GM19438 (cell line): ENCODE results near the gene NUDT3.
A peak's percentile ranks its signal among the peaks of the same experiment; 100 is the strongest.
"Not testable (repeated sequence)": the region's sequence is repeated elsewhere in the genome, so short reads cannot be mapped to it uniquely, and the experiment has no call there.

Experiments
- ATAC-seq: cut with Tn5 transposase; IDR thresholded peaks from one replicate; pipeline ENCODE4 v1.9.1; 2021; ENCODE audit warnings: low read depth; ENCODE audit not compliant: unreplicated experiment

The NUDT3 gene

GRCh38 chr6:34269658-34270341, 122.7 kb downstream of the NUDT3 start:
- ATAC-seq, result not testable (repeated sequence)

GRCh38 chr6:34269132-34269531, 123.3 kb downstream of the NUDT3 start:
- not testable (repeated sequence) for ATAC-seq

DNA sequence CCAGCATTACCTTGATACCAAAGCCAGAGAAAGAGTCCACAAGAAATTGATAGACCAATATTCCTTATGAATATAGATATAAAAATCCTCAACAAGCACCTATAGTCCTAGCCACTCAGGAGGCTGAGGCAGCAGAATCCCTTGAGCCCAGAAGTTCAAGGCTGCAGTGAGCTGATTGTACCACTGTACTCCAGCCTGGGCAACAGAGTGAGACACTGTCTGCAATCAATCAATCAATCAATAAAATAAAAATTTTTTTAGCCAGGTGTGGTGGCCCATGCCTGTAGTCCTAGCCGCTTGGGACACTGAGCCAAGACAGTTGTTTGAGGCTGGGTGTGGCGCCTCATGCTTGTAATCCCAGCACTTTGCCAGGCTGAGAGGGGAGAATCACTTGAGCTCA, 124.7 kb downstream of the NUDT3 start:
- ATAC-seq, result no peak

DNA sequence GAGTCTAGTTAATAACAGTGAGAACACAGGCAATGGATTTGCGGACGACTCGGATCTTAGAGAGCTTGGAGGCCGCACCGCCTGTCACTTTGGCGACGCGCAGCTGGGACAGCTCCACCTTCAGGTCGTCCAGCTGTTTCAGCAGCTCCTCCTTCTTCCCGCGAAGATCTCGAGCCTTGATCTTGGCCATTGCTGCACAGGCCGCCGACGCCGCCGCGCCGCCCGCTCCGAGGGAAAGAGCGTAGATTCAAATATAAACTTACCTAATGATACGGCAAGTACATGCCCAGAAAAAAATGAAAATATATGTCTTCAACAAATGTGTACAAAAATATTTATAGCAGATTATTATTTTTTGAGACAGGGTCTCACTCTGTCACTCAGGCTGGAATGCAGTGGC, 129.0 kb downstream of the NUDT3 start:
- not testable (repeated sequence) for ATAC-seq

DNA sequence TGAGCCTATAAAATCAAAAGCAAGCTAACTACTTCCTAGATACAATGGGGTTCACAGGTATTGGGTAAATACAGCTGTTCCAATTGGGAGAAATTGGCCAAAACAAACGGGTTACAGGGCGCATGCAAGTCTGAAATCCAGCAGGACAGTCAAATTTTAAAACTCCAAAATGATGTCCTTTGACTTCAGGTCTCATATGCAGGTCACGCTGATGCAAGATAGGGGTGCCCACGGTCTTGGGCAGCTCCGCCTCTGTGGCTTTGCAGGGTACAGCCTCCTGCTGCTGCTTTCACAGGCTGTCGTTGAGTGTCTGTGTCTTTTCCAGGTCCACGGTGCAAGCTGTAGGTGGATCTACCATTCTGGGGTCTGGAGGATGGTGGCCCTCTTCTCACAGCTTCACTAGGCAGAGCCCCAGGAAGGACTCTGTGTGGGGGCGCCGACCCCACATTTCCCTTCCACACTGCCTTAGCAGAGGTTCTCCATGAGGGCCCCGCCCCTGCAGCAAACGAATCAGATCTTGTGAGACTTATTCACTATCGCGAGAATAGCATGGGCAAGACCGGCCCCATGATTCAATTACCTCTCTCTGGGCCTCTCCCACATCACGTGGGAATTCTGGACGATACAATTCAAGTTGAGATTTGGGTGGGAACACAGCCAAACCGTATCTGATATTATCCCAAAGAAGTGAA, 131.7 kb downstream of the NUDT3 start:
- ATAC-seq, result no peak

DNA sequence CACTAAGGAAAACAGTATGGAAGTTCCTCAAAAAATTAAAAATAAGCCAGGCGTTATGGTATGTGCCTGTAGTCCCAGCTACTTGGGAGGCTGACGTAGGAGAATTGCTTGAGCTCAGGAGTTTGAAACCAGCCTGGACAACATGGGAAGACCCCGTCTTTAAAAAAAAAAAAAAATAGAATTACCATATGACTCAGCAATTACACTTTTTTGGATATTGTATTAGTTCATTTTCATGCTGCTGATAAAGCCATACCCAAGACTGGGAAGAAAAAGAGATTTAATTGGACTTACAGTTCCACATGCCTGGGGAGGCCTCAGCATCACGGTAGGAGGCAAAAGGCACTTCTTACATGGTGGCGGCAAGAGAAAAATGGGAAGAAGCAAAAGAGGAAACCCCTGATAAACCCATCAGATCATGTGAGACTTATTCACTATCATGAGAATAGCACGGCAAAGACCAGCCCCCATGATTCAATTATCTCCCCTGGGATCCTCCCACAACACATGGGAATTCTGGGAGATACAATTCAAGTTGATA, 132.9 kb downstream of the NUDT3 start:
- ATAC-seq, result no peak

- not testable (repeated sequence) for ATAC-seq
These were observed 140.1 kb downstream of the NUDT3 start for GRCh38 chr6:34252395-34252794.

GRCh38 chr6:34249469-34250261, 142.8 kb downstream of the NUDT3 start:
- peak; percentile 27 for ATAC-seq

DNA sequence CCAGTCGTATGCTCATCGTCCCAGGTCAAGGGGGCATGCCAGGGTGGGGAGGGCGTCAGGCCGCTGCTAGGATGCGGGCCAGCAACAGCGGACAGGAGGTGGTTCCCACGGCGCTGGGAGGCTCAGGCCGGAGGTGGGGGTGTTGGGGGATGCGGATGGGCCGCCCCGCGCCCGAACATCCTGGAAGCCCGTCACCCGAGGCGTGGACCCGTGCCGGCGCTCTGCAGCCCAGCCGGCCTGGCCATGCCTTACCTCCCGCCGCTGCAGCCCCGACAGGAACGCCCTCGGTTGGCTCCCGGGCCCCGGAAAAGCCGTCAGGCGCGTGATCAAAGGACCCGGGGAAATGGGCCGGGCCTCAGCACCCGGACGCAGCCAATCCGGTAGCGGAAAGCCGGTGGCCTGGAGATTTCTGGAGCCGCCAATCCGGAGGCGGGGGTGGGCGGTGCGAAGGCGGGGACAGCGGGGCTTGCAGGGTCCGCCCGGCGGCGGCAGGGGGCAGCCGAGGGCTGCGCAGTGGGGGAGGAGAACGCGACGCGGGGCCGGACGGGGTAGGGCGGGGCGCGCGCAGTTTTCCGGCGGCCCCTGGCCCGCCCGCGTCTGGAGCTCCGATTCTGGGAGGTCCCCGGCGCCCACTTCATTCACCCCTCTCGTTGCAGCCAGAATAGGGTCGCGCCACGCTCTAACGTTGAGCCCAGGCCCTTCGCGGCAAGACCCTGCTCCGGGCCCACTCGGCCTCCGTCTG, 143.6 kb downstream of the NUDT3 start, which contains the start of gene SMIM29:
TSS of gene SMIM29 (minus strand) at position 280 of the 742 bp plus-strand sequence. CDS start 1,215 bp downstream, outside the sequence.
- ATAC-seq, result peak; percentile 75

GRCh38 chr6:34248198-34248726, 144.2 kb downstream of the NUDT3 start:
- peak; percentile 19 for ATAC-seq

GRCh38 chr6:34247481-34248197, 144.8 kb downstream of the NUDT3 start:
- no peak for ATAC-seq

- no peak for ATAC-seq
These were observed 145.7 kb downstream of the NUDT3 start for GRCh38 chr6:34246563-34247391.

DNA sequence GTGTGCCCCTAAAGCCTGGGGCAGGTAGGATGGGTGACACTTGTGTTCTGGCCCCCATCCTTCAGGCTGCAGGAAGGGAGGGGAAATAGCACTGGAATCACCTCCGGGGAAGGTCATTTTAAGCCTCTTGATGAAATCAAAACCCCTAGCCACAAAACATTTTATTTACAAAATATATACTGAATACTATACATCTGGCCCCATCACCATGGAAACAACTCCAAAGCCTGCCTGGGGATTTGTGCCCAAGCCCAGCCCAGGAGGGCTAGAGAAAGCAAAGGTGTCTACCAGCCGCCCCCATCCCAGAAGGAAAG, 146.3 kb downstream of the NUDT3 start:
- no peak for ATAC-seq

DNA sequence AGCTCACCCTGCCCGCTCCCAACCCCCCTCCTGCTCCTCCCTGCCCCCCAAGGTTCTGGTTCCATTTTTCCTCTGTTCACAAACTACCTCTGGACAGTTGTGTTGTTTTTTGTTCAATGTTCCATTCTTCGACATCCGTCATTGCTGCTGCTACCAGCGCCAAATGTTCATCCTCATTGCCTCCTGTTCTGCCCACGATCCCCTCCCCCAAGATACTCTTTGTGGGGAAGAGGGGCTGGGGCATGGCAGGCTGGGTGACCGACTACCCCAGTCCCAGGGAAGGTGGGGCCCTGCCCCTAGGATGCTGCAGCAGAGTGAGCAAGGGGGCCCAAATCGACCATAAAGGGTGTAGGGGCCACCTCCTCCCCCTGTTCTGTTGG, 146.7 kb downstream of the NUDT3 start:
- not testable (repeated sequence) for ATAC-seq

DNA sequence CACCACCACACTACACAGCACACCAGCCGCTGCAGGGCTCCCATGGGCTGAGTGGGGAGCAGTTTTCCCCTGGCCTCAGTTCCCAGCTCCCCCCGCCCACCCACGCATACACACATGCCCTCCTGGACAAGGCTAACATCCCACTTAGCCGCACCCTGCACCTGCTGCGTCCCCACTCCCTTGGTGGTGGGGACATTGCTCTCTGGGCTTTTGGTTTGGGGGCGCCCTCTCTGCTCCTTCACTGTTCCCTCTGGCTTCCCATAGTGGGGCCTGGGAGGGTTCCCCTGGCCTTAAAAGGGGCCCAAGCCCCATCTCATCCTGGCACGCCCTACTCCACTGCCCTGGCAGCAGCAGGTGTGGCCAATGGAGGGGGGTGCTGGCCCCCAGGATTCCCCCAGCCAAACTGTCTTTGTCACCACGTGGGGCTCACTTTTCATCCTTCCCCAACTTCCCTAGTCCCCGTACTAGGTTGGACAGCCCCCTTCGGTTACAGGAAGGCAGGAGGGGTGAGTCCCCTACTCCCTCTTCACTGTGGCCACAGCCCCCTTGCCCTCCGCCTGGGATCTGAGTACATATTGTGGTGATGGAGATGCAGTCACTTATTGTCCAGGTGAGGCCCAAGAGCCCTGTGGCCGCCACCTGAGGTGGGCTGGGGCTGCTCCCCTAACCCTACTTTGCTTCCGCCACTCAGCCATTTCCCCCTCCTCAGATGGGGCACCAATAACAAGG, 147.3 kb downstream of the NUDT3 start:
- ATAC-seq, result not testable (repeated sequence)

- ATAC-seq, result no peak
These were observed 148.3 kb downstream of the NUDT3 start for GRCh38 chr6:34243901-34244884.
